Measurements from ENCODE around the gene NLRP13. TPM values are rescaled to one million over a fixed set of nuclear protein-coding genes. Genes with fewer than 3 reads are reported as not detected.

Gene NLRP13
- total RNA-seq, 1 experiment from 2014 or later, result not detected

- DNase-seq (ENCODE audit: low read depth, low spot score) (no peak), ATAC-seq (no peak)
- BruUV-seq (replicated peaks), result no TSS peak
- intact Hi-C loops (cut with micrococcal nuclease; ENCODE audit: unreplicated experiment), result no loop called here
- in situ Hi-C loops (cut with HindIII; ENCODE audit: low pct_unique_long_range_greater_than_20kb, low sequenced_read_pairs), result no loop called here
- H3K9me3 ChIP-seq (ENCODE audit: control insufficient read depth, insufficient read depth, low read depth, low read length), result no peaks in the 10 kb centered on the region
- POLR2A ChIA-PET, result no interaction called here
- H3K27ac ChIP-seq (ENCODE audit: low read length), result no peak overlapping the region
- CTCF ChIA-PET, result no interaction called here
- H3K4me1 ChIP-seq (ENCODE audit: control insufficient read depth, insufficient read depth, low read length), result no peaks in the 10 kb centered on the region
- no peak for TF ChIP-seq TCF7L2 (IDR thresholded peaks at IDR 0.05; ENCODE audit: low read depth, low read length)
- no peak for TF ChIP-seq SIN3A (IDR thresholded peaks at IDR 0.05; ENCODE audit: borderline replicate concordance, insufficient read depth, low read depth, low read length)
- TF ChIP-seq CTCF (IDR thresholded peaks at IDR 0.05), result no peak
- TF ChIP-seq POLR2AphosphoS5 (IDR thresholded peaks at IDR 0.05; ENCODE audit: low read depth, low read length), result no peak
- TF ChIP-seq, protein P1, sequence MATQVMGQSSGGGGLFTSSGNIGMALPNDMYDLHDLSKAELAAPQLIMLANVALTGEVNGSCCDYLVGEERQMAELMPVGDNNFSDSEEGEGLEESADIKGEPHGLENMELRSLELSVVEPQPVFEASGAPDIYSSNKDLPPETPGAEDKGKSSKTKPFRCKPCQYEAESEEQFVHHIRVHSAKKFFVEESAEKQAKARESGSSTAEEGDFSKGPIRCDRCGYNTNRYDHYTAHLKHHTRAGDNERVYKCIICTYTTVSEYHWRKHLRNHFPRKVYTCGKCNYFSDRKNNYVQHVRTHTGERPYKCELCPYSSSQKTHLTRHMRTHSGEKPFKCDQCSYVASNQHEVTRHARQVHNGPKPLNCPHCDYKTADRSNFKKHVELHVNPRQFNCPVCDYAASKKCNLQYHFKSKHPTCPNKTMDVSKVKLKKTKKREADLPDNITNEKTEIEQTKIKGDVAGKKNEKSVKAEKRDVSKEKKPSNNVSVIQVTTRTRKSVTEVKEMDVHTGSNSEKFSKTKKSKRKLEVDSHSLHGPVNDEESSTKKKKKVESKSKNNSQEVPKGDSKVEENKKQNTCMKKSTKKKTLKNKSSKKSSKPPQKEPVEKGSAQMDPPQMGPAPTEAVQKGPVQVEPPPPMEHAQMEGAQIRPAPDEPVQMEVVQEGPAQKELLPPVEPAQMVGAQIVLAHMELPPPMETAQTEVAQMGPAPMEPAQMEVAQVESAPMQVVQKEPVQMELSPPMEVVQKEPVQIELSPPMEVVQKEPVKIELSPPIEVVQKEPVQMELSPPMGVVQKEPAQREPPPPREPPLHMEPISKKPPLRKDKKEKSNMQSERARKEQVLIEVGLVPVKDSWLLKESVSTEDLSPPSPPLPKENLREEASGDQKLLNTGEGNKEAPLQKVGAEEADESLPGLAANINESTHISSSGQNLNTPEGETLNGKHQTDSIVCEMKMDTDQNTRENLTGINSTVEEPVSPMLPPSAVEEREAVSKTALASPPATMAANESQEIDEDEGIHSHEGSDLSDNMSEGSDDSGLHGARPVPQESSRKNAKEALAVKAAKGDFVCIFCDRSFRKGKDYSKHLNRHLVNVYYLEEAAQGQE (IDR thresholded peaks at IDR 0.05; ENCODE audit: insufficient read depth in 1 of 2, low read depth in 2 of 2, low read length in 1 of 2), result no peak
- H3K36me3 ChIP-seq (ENCODE audit: control insufficient read depth, insufficient read depth, low read length), result no peaks in the 10 kb centered on the region
- no peak overlapping the region for H3K4me3 ChIP-seq (ENCODE audit: low read depth in 2 of 2, low read length in 2 of 2)
- H3K27me3 ChIP-seq (ENCODE audit: control insufficient read depth, insufficient read depth, low read length), result no peaks in the 10 kb centered on the region; the same call in 1 of the 2 replicates
Measured at GRCh38 chr19:55867101-55867500, 65.0 kb downstream of the NLRP13 start.

DNA sequence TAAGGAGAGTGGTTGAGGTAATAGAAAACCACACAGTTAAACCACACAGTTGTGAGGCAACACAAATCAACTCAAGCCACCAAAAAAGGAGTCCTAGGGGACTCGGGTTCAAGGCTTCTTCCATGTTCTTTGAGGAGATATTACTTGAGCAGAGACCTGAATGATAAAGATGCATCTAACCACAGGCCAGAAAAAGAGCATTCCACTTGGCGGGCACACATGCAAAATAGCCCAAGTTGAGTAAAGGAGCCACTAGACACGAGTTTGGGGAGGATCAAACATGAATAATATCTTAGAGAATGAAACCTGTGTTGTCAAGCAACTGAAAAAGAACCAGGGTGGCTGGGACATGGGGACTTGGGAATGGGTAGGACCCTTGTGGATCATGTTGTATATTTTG, 65.6 kb downstream of the NLRP13 start:
- ATAC-seq (no peak), DNase-seq (ENCODE audit: low read depth, low spot score) (no peak)
- H3K27me3 ChIP-seq (ENCODE audit: control insufficient read depth, insufficient read depth, low read length), result peaks cover 2% of the 10 kb centered on the region; the same call in 1 of the 2 replicates
- ChIA-PET CTCF (no interaction called here), POLR2A (no interaction called here)
- no peaks in the 10 kb centered on the region for H3K4me1 ChIP-seq (ENCODE audit: control insufficient read depth, insufficient read depth, low read length)
- in situ Hi-C loops (cut with HindIII; ENCODE audit: low pct_unique_long_range_greater_than_20kb, low sequenced_read_pairs), result no loop called here
- TF ChIP-seq SIN3A (IDR thresholded peaks at IDR 0.05; ENCODE audit: borderline replicate concordance, insufficient read depth, low read depth, low read length), result no peak
- no peak for TF ChIP-seq TCF7L2 (IDR thresholded peaks at IDR 0.05; ENCODE audit: low read depth, low read length)
- no peak for TF ChIP-seq CTCF (IDR thresholded peaks at IDR 0.05)
- TF ChIP-seq, protein P1 (IDR thresholded peaks at IDR 0.05; ENCODE audit: insufficient read depth in 1 of 2, low read depth in 2 of 2, low read length in 1 of 2), result no peak
- no peak for TF ChIP-seq POLR2AphosphoS5 (IDR thresholded peaks at IDR 0.05; ENCODE audit: low read depth, low read length)
- intact Hi-C loops (cut with micrococcal nuclease; ENCODE audit: unreplicated experiment), result no loop called here
- no TSS peak for BruUV-seq (replicated peaks)
- no peak overlapping the region for H3K4me3 ChIP-seq (ENCODE audit: low read depth in 2 of 2, low read length in 2 of 2)
- H3K27ac ChIP-seq (ENCODE audit: low read length), result no peak overlapping the region
- no peaks in the 10 kb centered on the region for H3K36me3 ChIP-seq (ENCODE audit: control insufficient read depth, insufficient read depth, low read length)
- H3K9me3 ChIP-seq (ENCODE audit: control insufficient read depth, insufficient read depth, low read depth, low read length), result no peaks in the 10 kb centered on the region

Data from Panc1 (cell line).